Measurements from ENCODE around the gene STPG4.
A peak's percentile ranks its signal among the peaks of the same experiment; 100 is the strongest.

The STPG4 gene

DNA sequence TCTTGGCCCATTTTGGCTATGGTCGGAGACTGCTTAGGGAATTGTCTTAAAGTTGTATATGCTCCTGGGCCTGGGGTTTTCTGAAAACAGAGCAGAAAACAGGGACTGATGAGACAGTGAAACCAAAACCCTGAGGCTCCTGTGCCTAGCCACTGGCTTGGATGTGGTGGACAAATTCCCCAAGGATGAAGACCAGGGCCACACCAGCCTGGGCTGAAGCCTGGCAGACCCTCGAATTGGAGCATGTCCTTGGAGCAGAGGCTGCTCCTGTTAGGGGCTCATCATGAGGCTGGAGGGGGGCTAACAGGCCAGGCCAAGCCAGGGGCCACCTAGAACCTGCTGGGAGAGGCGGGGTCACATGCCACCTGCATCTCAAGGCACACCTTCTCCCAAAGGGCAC lies 68.1 kb downstream of the STPG4 start:
- DNase-seq (ENCODE audit: low spot score), result no peak

DNA sequence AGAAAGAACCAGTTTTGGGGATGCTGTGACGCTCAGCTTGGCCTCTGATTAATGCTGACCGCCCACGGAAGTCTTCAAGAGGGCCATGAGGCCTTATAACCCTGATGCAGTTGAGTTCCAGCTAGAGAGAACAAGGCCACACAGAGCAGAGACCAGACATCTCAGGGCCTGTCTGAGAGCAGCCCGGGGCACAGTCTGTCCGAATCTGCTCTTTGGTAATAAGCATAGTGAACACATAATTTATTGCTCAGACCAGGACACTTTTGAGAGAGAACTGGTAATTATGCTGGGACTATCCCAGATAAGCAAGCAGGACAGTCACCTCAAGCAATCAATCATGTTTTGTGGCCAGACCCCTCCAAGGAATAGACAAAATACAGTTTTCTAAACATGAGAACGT lies 68.5 kb downstream of the STPG4 start:
- DNase-seq (ENCODE audit: low spot score), result no peak

DNA sequence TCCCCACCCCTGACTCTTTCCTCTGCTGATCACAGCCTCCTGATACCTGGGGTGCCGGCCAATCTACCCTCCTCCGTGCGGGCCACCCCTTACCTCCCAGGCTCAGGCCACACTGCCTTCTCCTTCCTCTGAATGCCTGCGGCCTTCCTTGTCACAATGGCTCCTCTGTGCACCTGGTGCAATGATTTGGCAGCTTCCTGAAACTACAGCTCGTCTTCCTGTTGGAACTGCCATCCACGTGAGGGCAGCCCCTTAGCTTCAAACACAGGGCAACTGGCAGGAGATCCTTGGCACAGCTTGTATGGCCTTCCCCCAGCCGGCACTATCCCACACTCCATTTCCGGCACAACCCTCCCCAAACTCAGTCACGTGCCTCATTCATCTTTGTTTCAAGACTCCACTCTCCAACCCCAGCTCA lies 69.0 kb downstream of the STPG4 start:
- no peak for DNase-seq (ENCODE audit: low spot score)

DNA sequence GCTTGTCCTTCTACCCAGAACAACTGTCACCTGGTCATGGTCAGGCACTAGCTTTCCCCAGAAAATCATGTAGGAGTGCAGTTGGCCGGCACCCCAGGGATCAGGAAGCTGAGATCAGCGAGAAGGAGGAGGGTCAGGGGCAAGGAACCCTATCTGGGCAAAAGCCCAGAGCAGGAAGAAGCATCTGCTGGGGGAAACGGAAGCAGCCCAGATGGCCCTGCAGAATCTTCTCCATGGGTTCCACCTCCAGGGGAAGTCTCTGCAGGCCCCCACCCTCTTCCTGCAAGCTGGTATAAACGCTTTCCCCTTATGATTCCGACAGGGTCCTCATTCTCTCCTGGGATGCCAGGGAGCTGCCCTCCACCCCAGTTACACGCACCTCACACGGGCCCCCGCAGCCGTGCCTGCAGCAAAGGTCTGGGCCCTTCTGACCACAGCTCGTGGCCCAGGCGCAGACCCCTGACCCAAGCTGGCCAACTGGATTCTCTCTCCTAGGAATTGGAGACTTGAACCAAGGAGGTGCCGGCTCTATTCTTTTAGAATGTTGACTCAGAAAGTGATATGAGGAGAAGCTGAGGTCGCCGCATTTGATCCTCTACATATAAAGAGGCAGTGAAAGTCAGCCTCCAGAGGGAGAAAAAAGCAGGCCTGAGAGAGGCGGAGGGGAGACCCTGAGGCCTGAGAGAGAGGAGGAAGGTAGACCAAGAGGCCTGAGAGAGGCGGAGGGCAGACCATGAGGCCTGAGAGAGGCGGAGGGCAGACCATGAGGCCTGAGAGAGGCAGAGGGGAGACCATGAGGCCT lies 71.0 kb downstream of the STPG4 start:
- no peak for DNase-seq (ENCODE audit: low spot score)

DNA sequence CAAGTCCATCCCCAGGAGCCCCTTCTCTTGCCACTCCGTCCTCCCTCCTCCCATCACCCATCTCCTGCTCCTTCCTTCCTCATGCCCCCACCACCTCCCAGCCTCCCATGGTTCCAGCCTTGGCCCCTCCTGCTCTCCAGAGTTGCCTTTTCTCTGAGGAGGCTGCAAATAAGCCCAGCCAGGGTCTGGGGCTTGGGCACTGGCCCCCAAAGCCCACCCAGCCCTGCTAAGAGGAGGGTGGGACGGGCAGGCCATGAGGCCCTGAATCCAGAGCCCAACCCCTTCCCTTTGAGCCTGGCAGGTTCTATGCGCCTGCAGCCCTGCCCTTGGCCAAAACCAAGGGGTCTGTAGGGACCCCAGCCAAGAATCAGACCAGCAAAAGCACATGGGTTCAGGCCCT lies 71.6 kb downstream of the STPG4 start:
- DNase-seq (ENCODE audit: low spot score), result no peak

DNA sequence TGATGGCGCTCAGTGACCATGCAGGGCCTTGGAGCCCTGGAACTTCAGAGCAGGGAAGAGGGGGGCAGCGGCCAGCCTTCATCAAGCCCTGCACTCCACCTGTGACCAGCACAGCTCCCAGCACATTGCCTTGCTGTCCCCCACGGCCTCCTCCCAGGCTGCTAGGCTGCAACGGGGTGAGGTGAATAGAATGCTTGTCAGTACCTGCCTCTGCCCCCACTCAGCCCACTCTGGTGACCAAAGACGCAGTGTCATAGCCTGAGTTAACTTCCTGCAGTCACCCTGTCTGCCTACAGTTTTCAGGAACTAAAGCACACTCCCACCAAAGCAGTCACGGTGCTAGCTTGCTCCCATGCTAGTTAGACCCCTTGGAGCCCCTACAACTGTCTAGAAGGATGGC lies 72.1 kb downstream of the STPG4 start:
- no peak for DNase-seq (ENCODE audit: low spot score)

DNA sequence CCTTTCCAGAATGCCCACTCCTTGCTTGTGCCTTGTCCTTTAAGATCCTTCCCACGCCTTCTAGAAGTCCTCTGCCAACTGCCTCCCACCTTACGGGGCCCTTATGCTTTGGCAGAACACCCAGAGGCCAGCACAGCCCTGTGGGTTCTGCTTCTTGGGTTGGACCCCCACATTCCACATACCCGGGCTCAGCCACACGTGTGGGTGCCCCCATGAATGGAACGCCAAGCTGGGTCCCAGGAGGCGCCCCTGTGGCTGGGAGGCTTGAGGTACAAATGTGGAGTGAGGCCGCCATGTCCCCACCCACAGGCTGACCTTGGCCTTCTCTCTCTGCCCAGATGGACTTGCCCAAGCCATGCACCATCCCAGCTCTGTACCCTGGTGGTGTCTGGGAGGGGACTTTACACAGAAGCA lies 74.2 kb downstream of the STPG4 start:
- DNase-seq (ENCODE audit: low spot score), result no peak

DNA sequence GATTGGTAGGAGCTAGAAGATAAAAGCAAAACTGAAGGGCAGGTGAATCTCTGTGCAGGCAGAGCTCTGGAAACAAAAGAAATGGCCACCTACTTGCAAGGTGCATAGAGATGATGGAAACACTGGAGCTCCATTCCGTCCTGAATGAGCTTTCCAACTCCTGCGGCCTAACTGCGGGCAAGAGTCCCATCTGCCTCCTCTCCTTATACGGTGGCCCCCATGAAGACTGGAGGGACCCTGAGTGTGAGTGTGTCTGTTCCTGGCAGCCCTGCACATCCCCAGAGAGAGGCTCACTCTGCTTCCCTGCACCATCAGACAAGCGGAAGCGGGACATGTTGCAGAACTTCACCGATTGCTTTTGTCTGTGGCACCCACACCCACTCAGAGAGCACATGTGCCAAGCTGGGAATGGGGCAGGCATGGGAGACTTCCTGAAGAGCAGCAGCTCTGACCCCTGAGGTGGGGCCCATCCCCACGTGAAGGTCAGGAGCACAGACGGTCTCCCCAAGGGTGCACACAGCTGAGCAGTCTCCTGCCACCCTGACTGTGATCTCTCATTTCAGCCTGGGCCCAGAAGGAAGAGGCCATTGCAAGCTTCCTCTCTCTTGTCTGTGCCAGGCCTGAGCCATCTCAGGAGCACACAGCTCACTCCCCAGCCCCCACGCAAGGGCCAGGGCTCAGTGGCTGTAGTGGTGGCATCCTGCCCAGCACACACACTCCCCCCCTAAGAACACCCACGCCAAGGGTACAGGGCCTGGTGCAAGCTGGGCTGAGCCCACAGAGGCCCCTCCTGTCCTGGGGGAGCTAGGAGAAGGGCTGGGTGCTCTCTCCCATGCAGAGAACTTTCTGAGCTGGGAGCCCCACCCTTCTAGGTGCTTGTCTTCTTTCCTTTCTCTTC lies 75.3 kb downstream of the STPG4 start:
- no peak for DNase-seq (ENCODE audit: low spot score)

DNA sequence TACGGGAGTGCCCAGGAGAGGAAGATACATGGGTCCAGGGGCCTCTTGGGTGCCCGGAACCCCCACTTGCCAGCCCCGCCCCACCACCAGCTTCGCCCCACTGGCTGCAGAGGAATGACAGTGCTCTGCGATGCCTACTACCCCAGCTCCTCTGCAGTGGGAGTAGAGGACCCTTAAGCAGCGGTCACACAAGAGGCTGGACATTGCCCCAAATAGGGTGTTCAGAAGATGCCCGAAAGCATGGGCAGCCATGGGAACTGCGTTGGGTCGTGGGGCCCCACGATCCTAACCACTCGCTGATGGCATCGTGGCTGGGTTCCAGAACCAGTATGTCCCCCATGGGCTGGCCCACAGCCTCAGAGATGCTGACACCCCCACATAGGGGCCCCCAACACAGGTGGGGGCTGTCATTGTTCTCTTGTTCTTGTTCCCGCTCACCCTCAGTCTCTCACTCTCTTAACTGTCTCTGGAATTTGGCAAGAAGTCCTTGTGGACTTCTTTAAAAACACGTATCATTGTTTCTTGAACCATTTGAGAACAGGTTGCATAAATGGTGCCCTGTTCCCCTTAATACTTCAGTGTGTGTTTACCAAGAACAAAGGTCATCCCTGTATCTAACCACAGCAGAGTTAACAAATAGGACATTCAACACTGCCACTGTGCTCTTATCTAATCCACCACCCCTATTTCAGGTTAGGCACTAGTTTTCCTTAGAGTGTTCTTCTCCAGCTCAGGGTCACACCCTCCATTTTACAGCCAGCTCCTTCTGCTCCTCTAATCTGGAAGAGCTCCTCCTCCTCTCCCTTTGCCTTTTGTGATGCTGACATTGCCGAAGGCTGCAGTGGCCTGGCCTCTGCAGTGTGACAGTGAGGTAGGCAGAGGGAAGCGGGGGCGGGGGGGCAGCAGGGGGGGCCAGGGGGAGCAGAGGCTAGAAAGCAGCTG lies 76.3 kb downstream of the STPG4 start:
- DNase-seq (ENCODE audit: low spot score), result no peak

DNA sequence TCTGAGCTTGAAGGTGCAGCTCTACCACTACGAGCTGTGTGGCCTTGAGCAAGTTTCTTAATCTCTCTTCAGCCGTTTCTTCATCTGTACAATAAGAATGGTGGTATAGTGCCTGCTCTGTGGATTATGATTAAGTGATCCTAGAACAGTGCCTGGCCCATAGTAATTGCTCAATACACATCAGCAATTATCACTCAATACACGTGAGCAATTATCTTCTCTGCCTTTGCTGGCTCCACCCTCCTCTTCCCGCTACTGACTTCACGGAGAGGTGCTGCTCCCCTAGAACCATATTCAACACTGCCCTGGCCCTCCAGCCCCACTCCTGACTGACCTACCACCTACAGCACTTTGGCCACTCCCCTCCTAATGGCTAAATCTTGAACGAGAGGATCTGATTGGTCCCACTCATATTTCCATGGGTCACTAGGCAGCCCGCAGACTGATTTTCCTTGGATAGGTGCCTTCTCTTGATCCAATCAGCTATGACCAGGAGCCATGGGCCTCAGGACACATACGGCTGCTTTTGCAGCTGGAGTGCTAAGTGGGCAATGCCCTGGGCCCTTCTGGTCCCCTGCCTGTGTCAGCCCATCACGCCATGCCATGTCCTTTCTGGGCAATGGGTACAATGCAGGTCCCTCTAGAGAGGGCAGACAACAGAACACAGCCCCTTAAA lies 77.5 kb downstream of the STPG4 start:
- no peak for DNase-seq (ENCODE audit: low spot score)

DNA sequence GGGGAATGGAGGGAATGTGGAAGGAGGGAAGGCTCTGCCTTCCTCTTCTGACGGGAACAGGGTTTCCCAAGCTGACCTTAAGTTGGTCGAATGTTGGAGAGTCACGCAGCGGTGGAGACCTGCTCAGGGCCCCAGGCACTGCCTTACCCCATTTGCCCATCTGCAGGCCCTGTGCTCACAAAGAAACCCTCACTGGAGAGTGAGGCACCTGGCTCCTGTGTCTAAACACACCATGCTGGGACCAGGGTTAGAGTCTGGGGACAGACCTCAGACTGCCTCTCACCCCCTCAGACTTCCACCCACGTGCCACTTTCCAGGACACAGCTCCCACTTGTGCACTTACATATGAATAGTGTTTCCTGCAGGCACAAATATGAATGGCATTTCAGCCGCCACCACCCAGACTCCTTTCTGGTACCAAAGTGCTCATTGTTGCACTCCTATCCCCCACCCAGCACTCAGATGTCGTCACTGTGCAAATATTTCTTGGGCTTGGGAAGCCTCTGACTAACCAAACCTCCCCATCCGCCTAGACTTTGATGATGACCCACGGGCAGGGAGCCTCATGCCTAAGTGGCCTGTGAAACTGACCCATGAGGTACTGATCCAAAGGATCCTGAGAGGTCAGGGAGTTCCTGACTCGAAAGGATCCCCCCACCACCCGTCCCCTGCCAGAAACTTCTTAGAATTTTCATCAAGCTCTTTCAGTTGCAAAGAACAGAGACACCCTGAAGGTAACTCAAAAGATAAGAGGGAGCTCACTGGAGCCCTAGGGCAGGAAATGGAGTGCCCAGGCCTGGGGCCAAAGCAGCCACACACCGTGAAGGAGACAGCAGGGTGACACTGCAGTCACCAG lies 78.3 kb downstream of the STPG4 start:
- peak; percentile 94 for DNase-seq (ENCODE audit: low spot score)

DNA sequence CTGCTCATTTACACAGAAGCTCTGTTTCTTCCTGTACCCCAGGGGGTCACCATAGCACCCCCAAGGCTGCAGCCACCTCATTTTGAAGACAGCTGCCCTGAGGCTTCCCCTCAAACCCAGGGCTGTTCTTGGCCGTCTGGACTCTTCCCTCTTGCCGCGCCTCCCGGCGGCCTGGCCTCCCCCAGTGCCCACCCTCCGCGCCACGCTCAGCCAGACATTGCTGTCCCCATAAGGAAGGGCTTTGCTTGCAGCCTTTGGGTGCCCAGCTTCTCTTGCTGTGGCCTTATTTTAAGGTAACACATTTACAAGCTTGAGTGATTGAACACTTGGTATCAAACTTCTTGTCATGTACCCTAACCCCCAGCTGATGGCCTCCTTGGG lies 79.0 kb downstream of the STPG4 start:
- no peak for DNase-seq (ENCODE audit: low spot score)

DNA sequence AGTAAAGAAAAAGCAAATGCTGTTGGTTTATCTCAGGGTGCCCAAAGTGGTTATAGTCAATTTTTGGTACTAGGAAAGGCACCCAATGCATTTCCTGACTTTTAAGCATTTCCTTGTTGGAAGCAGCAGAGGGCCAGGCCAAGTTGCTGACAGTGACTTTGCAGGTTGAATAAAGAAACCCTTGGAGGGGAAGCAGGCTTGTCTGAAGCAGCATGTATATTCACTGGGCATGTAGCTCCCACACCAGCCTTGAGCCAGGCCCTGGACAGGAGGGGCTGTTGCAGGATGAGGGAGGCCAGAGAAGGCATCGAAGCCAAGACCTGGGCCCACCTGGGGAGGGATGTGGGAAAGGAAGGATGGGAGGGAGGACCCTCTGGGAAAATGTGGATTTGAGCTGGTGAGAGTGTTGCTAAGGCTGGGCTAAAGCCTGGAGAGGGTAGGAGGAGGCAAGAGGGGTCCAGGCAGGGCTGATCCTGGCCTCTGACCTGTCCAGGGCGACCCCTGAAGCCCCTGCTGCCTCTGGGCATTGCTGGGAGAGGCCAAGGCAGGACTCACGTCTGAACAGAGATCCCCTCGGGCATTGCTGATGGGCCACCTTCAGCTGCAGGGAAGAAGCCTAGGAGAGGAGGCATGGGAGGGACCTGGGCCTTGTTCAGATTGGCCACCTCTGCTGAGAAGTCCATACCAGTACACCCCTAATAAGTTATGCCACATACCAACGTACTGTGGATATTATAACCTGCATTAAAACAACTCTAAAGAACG lies 79.6 kb downstream of the STPG4 start:
- no peak for DNase-seq (ENCODE audit: low spot score)

DNA sequence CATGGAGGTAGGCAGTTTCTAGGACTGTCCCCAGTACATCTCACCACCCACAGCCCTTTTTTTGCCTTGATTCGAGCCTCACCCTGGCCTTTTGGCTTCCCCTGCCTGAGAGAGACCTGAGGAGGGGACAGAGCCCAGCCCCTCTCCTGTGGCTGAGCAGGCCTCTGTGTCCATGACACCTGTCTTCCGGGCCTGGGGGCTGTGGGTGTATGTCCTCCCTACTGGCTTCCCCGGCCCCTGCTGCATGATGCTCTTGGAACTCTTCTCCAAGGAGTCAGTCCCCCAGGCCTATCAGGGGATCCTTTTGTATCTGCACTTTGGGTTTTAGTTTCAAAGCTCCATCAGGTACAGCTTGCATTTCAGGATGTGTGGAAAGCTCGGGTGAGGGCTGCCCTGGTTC lies 80.4 kb downstream of the STPG4 start:
- DNase-seq (ENCODE audit: low spot score), result no peak

DNA sequence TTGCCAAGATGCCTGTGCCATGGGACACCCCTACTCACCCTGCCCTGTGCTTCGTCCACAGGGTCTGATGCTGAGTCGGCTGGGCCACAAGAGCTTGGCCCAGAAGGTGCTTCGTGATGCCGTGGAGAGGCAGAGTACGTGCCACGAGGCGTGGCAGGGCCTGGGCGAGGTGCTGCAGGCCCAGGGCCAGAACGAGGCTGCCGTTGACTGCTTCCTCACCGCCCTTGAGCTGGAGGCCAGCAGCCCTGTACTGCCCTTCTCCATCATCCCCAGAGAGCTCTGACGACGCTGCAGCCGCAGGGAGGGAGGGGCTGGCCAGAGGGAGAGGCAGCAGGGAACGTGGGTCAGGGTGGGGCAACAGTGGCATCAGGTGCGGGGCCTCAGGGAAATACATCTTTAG lies 81.5 kb downstream of the STPG4 start:
- DNase-seq (ENCODE audit: low spot score), result no peak

DNA sequence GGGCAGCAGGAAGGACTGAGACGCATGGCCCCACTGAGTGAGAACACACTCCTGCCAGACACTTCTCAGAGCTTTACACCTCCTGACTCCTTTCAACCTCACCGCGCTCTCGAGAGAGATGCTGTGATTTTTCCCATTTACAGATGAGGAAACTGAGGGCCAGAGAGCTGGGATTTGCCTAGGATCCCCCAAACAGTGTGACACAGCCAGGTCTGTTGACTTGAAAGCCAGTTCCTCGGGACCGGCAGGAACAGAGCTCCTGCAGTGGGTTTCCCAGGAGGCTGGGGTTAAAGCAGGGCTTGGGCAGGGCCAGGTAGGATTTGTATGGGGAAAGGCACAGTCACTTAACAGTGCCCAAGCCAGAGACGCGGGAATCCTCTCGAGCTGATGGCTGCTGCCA lies 81.9 kb downstream of the STPG4 start:
- no peak for DNase-seq (ENCODE audit: low spot score)

DNA sequence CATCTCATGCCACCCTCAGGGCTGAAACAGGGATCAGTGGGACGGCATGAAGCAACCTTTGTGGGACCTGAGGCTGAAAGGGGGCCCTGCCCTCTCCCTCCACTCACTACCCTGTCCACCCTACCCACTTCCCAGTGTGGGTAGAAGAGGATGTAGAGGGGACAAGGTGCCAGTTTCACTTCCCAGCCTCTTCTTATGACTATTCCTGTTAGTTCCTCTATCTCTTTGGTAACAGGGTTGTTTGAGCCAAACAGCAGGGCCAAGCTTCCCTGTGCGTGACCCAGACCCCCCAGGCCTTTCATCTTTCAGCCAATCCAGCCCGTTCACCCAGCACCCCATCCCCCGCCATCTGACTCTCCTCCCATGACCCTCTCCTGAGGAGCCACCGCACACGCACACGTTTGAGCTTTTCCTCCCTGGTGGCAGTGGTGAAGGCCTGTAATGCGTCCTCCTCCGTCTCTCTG lies 82.3 kb downstream of the STPG4 start:
- no peak for DNase-seq (ENCODE audit: low spot score)

DNA sequence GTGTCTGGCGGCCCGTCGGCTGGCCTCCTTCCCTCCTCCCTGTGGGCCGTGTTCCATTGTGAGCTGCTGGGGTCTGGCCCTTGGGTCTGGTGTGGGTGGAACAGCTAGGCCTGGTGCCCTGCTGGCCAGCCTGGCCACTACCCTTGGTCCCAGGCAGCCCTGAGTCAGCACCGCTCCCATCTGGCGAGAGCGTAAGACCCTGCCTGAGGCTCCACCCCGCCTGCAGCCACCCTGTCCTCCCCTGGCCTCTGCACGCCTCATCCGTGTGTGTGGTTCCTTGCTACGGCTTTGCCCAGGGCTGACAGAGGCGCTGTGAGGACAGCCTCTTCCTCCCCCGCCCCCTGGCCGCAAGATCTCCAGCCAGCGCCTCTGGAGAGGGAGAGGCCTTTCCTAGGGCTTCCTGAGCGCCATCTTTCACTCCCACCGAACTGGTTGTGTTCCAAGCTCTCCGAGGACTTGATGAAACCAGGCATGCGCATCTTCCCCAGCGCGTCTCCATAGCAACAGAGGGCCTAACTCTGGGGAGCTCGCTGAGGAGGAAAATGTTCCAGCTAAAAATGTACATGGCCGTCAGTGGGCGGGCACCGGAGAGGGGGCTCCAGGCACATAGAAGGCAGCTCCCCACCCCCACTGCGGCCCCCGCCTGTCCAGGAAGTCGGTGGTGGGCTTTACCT lies 83.0 kb downstream of the STPG4 start:
- DNase-seq (ENCODE audit: low spot score), result peak; percentile 94

Data from GM03348 (cell line).